Ascending aorta (tissue), 2 donors: ENCODE results near the gene TMEM151A. TPM values are rescaled to one million over a fixed set of nuclear protein-coding genes. Genes with fewer than 3 reads are reported as not detected.
"Not testable (repeated sequence)": the region's sequence is repeated elsewhere in the genome, so short reads cannot be mapped to it uniquely, and the experiment has no call there.

Experiments used
- DNase-seq, 2 donors: peaks; one replicate each; pipeline ENCODE4 v3.0.0-alpha.2; 2019; ENCODE audit warnings: low spot score in 2 of 2
- H3K27ac ChIP-seq, 2 donors: fragments of 200-600 bp; sonication (generic); one replicate each; pipeline ENCODE4 v1.5.1; 2016 to 2017; ENCODE audit warnings: mild to moderate bottlenecking in 1 of 2
- H3K27me3 ChIP-seq: fragments of 200-600 bp; sonication (generic); one replicate; pipeline ENCODE4 v1.5.1; 2017
- H3K36me3 ChIP-seq, 2 donors: fragments of 200-600 bp; sonication (generic); one replicate each; pipeline ENCODE4 v1.5.1; 2016
- H3K4me1 ChIP-seq, 2 donors: fragments of 200-600 bp; sonication (generic); one replicate each; pipeline ENCODE4 v1.5.1; 2016 to 2017; ENCODE audit warnings: mild to moderate bottlenecking in 1 of 2
- H3K4me3 ChIP-seq, 2 donors: fragments of 200-600 bp; sonication (generic); one replicate each; pipeline ENCODE4 v1.5.1; 2016 to 2017; ENCODE audit warnings: mild to moderate bottlenecking in 1 of 2
- H3K9me3 ChIP-seq, 2 donors: fragments of 200-600 bp; sonication (generic); one replicate each; pipeline ENCODE4 v1.5.1; 2016
- CTCF ChIP-seq, 3 experiments: fragments of 200-600 bp in 2 of 3; fragments of 450-650 bp in 1 of 3; sonication (generic) in 2 of 3; IDR thresholded peaks; one replicate each; pipeline ENCODE4 v1.5.1; 2016 to 2019; ENCODE audit warnings: antibody characterized with exemption in 3 of 3, mild to moderate bottlenecking in 1 of 3, moderate library complexity in 1 of 3
- intact Hi-C: fragments of 100-400 bp; cut with DNase I; formaldehyde crosslinking; loops from one replicate; pipeline ENCODE4 v1.15.1; 2023
- total RNA-seq: library from RNA; depleted of rRNA; stranded (reverse); fragments of >200 nt; gene quantifications from one replicate; pipeline ENCODE4 v1.1.0, GENCODE V29; 2016

TMEM151A gene
- total RNA-seq, 1 donor from 2014 or later = 3.6 TPM

GRCh38 chr11:66248903-66249302 is 42.8 kb upstream of the TMEM151A start:
- no peaks in the 10 kb centered on the region for H3K27me3 ChIP-seq
- no peak for DNase-seq
- H3K9me3 ChIP-seq = no peaks in the 10 kb centered on the region
- no peaks in the 10 kb centered on the region for H3K4me1 ChIP-seq
- H3K27ac ChIP-seq = no peak overlapping the region
- no peak overlapping the region for H3K4me3 ChIP-seq
- peaks cover 6 to 17% of the 10 kb centered on the region in 2 donors for H3K36me3 ChIP-seq
- intact Hi-C loops = no loop called here
- TF ChIP-seq CTCF (IDR thresholded peaks at IDR 0.05) = no peak

- Histone ChIP-seq H3K27ac (no peak overlapping the region), H3K27me3 (no peaks in the 10 kb centered on the region), H3K36me3 (peaks cover 0 to 5% of the 10 kb centered on the region in 2 donors), H3K9me3 (no peaks in the 10 kb centered on the region), H3K4me1 (peaks cover 1 to 2% of the 10 kb centered on the region in 2 donors), H3K4me3 (no peak overlapping the region)
- DNase-seq = no peak
- TF ChIP-seq CTCF (IDR thresholded peaks at IDR 0.05) = no peak
- intact Hi-C loops = no loop called here
Measured at GRCh38 chr11:66251809-66252208, 39.9 kb upstream of the TMEM151A start.

- H3K4me1 ChIP-seq, H3K27ac ChIP-seq, intact Hi-C loops, H3K4me3 ChIP-seq, H3K36me3 ChIP-seq, H3K27me3 ChIP-seq, DNase-seq, H3K9me3 ChIP-seq: not testable (repeated sequence)
Measured at GRCh38 chr11:66253081-66253480, 38.6 kb upstream of the TMEM151A start.

GRCh38 chr11:66258473-66258893 is 33.2 kb upstream of the TMEM151A start:
- intact Hi-C loops = loop anchor here (1.0 kb wide), 1 partner anchor 36 kb away; no protein-coding TSS in a partner anchor
- H3K4me3 ChIP-seq = peak overlapping the region; percentile 90 to 91
- H3K27ac ChIP-seq = peak overlapping the region; percentile 76 to 78
- peaks cover 8 to 9% of the 10 kb centered on the region in 2 donors for H3K4me1 ChIP-seq
- no peaks in the 10 kb centered on the region for H3K27me3 ChIP-seq
- TF ChIP-seq CTCF (IDR thresholded peaks at IDR 0.05) = no peak
- no peaks in the 10 kb centered on the region for H3K9me3 ChIP-seq
- H3K36me3 ChIP-seq = peaks cover 19 to 35% of the 10 kb centered on the region in 2 donors
- no peak for DNase-seq

GRCh38 chr11:66259225-66259624 is 32.5 kb upstream of the TMEM151A start:
- no peak for TF ChIP-seq CTCF (IDR thresholded peaks at IDR 0.05)
- peaks cover 8 to 9% of the 10 kb centered on the region in 2 donors for H3K4me1 ChIP-seq
- H3K9me3 ChIP-seq = no peaks in the 10 kb centered on the region
- H3K27me3 ChIP-seq = no peaks in the 10 kb centered on the region
- H3K4me3 ChIP-seq = peak overlapping the region in 1 of 2 donors; percentile 91
- no peak overlapping the region for H3K27ac ChIP-seq
- peaks cover 23 to 35% of the 10 kb centered on the region in 2 donors for H3K36me3 ChIP-seq
- intact Hi-C loops = no loop called here
- no peak for DNase-seq

GRCh38 chr11:66259956-66260355 is 31.7 kb upstream of the TMEM151A start:
- no peak for TF ChIP-seq CTCF (IDR thresholded peaks at IDR 0.05)
- Histone ChIP-seq H3K4me3 (no peak overlapping the region), H3K9me3 (no peaks in the 10 kb centered on the region), H3K36me3 (peaks cover 31 to 41% of the 10 kb centered on the region in 2 donors), H3K4me1 (peaks cover 8 to 9% of the 10 kb centered on the region in 2 donors), H3K27me3 (no peaks in the 10 kb centered on the region), H3K27ac (no peak overlapping the region)
- intact Hi-C loops = loop anchor here (10.0 kb wide), 1 partner anchor 405 kb away; the partner anchor contains the start of gene CFL1
- no peak for DNase-seq
